ENCODE data around the gene SPAG4.

SPAG4 gene

GRCh38 chr20:35598899-35599775 is 16.5 kb upstream of the SPAG4 start:
- no peak for DNase-seq (ENCODE audit: extremely low read depth, low read depth)
- no peak overlapping the region for H3K4me3 ChIP-seq (replicated peaks; ENCODE audit: low read depth, low read length)
- TF ChIP-seq, protein P1, sequence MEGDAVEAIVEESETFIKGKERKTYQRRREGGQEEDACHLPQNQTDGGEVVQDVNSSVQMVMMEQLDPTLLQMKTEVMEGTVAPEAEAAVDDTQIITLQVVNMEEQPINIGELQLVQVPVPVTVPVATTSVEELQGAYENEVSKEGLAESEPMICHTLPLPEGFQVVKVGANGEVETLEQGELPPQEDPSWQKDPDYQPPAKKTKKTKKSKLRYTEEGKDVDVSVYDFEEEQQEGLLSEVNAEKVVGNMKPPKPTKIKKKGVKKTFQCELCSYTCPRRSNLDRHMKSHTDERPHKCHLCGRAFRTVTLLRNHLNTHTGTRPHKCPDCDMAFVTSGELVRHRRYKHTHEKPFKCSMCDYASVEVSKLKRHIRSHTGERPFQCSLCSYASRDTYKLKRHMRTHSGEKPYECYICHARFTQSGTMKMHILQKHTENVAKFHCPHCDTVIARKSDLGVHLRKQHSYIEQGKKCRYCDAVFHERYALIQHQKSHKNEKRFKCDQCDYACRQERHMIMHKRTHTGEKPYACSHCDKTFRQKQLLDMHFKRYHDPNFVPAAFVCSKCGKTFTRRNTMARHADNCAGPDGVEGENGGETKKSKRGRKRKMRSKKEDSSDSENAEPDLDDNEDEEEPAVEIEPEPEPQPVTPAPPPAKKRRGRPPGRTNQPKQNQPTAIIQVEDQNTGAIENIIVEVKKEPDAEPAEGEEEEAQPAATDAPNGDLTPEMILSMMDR (IDR thresholded peaks at IDR 0.05; ENCODE audit: low read depth, low read length, missing control alignments), result no peak

GRCh38 chr20:35599776-35600120 is 15.9 kb upstream of the SPAG4 start:
- H3K4me3 ChIP-seq (replicated peaks; ENCODE audit: low read depth, low read length), result no peak overlapping the region
- no peak for DNase-seq (ENCODE audit: extremely low read depth, low read depth)
- TF ChIP-seq, protein P1 (IDR thresholded peaks at IDR 0.05; ENCODE audit: low read depth, low read length, missing control alignments), result no peak

DNA sequence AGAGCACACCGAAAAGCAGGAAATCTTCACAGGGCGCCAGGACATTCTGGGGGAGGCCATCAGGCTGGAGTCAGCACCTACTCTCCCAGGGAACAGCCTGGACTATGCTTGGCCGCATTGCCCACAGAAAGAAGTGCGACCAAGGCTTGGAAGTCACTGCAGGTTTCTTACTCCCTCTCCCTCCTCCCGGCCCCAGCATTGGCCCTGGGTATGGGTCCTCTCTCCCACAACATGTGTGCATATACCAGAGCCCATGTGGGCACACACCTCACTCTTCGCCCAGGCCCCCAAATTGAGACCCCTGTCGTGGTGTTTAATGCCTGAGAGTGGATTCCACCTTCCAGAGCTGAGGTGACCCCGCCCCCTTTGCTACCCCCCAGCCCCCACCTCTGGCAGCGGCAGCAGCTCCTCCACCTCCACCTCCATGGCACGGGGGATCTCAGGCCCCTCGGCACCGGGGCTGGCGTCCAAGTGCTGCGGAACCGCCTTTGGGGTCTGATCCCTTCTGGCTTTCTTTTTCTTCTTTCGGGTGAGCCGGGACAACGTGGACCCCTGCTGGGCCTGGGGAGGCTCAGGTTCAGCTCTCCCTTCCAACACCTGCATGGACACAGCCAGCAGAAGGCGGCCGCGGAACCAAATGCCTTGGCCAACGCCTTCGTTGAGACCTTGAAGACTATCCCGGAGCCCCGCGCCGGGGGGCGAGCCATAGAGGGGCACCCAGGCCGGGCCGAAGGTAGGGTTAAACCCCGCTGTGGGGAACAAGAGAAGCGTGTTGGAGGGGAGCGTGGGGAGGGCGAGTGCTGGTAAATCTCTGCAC is 15.2 kb upstream of the SPAG4 start:
- no peak for DNase-seq (ENCODE audit: extremely low read depth, low read depth)
- TF ChIP-seq, protein P1 (IDR thresholded peaks at IDR 0.05; ENCODE audit: low read depth, low read length, missing control alignments), result no peak
- H3K4me3 ChIP-seq (replicated peaks; ENCODE audit: low read depth, low read length), result peak overlapping the region; percentile 34

DNA sequence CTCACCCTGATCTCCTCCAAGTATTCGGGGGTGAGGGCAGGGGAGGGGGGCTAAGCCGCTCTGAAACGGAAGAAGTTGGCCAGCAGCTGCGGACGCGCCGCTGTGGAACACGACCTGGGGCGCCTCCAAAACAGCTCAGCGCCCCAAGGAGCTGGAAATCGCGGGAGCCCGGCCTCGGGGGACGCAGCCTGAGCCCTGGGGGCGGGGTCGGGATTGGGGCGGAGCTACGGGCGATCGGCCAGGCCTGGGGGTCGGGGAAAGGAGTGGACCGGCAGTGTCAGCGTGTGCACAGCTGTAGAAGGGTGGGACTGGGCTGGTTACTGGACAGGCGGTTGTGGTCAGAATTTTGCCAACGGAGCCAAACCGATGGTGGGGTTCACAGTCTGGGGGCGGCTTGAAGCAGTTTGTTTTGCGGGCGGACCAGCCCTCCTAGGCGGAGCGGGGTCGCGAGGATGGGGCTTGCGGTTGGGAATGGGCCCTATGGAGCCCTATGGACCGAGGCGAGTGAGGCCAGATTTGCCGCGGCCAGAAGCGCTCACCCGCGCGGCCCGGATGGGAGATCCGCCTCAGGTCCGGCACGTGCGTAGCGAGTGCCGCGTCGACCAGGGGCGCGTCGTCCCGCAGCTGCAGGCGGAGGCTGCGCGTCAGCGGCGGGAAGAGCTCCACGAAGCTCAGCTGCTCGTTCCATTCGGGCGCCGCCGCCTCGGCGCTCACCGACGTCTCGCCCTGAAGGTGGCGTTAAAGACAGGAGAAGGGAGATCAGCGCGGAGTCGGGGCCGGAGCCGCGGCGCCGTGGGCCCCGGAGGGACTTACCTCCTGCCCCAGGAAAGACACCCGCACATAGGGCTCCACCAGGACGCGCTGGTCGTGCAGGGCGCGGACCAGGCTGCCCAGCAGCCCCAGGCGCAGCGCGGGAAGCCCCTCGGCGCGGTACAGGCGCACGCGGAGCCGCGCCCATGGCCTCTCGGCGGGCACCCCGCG is 14.3 kb upstream of the SPAG4 start:
- peak; percentile 20 for DNase-seq (ENCODE audit: extremely low read depth, low read depth)
- TF ChIP-seq, protein P1 (IDR thresholded peaks at IDR 0.05; ENCODE audit: low read depth, low read length, missing control alignments), result peak; percentile 19
- peak overlapping the region; percentile 34 for H3K4me3 ChIP-seq (replicated peaks; ENCODE audit: low read depth, low read length)

DNA sequence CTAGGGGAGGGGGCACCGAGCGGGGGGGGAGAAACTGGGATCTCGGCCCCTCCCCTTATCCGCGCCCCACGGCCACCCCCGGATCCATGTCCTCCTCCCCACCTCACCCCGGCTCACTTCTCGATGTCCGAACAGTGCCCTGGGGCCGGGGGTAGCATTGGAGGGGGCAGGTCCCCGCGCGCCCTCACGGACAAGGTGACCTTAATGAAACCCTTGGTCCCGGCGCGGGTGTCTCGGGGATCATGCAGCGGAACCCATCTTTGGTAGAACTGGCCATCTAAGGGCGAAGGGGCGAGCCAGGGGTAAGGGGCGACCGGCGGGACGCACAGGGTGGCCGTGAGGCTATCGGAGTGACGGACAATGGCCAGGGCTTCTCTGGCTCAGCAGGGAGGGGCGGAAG is 13.6 kb upstream of the SPAG4 start:
- DNase-seq (ENCODE audit: extremely low read depth, low read depth), result no peak
- TF ChIP-seq, protein P1 (IDR thresholded peaks at IDR 0.05; ENCODE audit: low read depth, low read length, missing control alignments), result no peak
- peak overlapping the region; percentile 34 for H3K4me3 ChIP-seq (replicated peaks; ENCODE audit: low read depth, low read length)

DNA sequence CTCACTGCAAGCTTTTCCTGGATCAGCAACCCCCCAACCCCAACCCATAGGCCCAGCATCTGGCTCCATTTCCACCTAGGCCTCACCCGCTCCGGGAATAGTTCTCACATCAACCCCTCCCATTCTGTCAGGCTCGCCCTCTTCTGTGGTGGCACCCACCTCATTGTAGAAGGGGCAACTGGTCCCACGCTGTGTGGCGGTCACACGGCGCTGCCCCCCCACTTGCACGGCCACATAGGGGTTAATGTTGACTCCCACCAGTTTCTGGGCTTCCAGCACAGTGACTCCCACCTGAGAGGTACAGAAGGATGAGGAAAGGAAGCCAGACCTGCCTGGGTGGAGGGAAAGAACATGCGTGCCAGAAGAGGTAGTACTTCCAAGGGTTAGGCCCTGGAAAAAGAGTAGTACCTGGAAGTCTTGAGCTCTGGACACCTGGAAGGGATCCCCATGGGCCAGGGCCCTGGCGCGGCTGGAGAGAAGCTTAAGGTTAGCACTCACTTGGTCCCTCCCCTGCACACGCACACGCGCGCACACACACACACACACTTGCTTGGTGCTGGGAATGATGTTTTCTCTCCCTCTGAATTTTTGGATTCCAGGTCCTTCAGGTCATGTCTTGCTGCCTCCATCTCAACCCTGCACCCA is 12.7 kb upstream of the SPAG4 start:
- DNase-seq (ENCODE audit: extremely low read depth, low read depth), result no peak
- no peak overlapping the region for H3K4me3 ChIP-seq (replicated peaks; ENCODE audit: low read depth, low read length)
- TF ChIP-seq, protein P1 (IDR thresholded peaks at IDR 0.05; ENCODE audit: low read depth, low read length, missing control alignments), result no peak

All from HFF-Myc (cell line).